Measurements from ENCODE around the gene FAM240A. TPM values are rescaled to one million over a fixed set of nuclear protein-coding genes. Genes with fewer than 3 reads are reported as not detected.

The FAM240A gene
- total RNA-seq, 1 experiment from 2014 or later, result not detected

DNA sequence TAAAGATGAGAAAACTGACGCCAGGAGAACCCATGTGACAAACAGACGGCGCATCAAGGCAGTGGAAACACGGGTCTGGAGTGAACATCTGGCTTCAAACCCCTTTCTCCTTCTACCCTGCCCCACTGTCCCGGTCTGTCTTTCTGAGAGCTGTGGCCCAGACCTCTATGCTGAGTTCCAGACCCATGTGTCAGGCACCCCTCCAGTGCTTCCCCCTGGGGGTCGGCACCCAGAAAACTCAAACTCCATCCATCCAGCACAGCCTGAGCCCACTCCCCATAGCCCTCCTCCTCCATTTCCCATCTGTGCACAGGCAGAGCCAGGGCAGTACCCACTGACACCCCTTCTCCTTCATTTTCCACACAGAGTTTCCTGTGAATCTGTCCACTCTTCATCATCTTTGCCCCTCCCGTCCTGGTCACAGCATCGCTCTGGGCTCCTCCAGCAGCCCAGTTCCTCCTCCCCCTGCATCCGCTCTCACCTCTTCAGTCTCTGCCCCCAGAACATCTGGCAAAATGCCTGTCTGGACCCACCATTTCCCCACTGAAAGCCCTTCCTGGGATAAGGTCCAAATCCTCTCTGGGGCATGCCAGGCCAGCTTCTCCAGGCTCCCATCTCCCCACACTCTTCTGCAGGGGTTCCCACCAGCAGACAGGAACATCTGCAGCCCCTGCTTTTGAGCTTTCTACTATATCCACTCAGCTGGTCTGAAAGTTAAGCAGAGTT, 2.9 kb downstream of the FAM240A start:
- DNase-seq (ENCODE audit: low spot score), result no peak
- Histone ChIP-seq H3K4me3 (ENCODE audit: low read depth, low read length, poor library complexity, severe bottlenecking) (no peak overlapping the region), H3K36me3 (ENCODE audit: insufficient read depth, low read length, poor library complexity, severe bottlenecking) (no peaks in the 10 kb centered on the region), H3K27ac (ENCODE audit: low read depth, low read length, poor library complexity, severe bottlenecking) (no peak overlapping the region), H3K4me1 (ENCODE audit: insufficient read depth, low read length, poor library complexity, severe bottlenecking) (no peaks in the 10 kb centered on the region), H3K27me3 (replicated peaks; ENCODE audit: insufficient read depth, low read depth, low read length, poor library complexity) (no peaks in the 10 kb centered on the region), H3K9me3 (ENCODE audit: low read depth, low read length, poor library complexity, severe bottlenecking) (no peaks in the 10 kb centered on the region)
- POLR2A ChIA-PET (ENCODE audit: low non-redundant PET), result no interaction called here
- BruUV-seq (replicated peaks), result no TSS peak
- CTCF ChIA-PET, result no interaction called here
- TF ChIP-seq EZH2 (IDR thresholded peaks at IDR 0.05; ENCODE audit: borderline replicate concordance, low read depth, low read length, poor library complexity, severe bottlenecking) (no peak), CTCF (conservative IDR thresholded peaks at IDR 0.05; ENCODE audit: low read depth, low read length) (no peak)
- intact Hi-C loops (cut with micrococcal nuclease; ENCODE audit: unreplicated experiment), result no loop called here

DNA sequence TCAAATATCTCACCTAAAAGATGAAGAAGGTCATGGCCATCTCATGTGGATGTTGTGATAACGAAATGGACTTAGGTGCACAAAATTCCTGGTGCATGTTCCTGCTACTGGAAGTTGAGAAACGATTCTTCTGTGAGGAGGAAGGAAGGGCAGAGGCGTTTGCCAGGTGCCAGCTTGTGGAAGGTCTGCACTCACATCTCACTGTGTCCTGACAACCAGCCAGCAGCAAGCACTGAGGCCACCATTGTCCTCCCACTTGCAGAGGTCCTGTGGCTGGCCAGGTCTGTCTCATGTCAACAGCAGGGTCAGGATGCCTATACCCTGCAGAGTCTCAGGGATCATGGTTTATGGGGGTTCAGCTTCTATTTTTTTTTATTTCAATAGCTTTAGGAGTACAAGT, 3.7 kb downstream of the FAM240A start:
- ChIA-PET POLR2A (ENCODE audit: low non-redundant PET) (no interaction called here), CTCF (no interaction called here)
- TF ChIP-seq EZH2 (IDR thresholded peaks at IDR 0.05; ENCODE audit: borderline replicate concordance, low read depth, low read length, poor library complexity, severe bottlenecking) (no peak), CTCF (conservative IDR thresholded peaks at IDR 0.05; ENCODE audit: low read depth, low read length) (no peak)
- intact Hi-C loops (cut with micrococcal nuclease; ENCODE audit: unreplicated experiment), result no loop called here
- Histone ChIP-seq H3K27ac (ENCODE audit: low read depth, low read length, poor library complexity, severe bottlenecking) (no peak overlapping the region), H3K27me3 (replicated peaks; ENCODE audit: insufficient read depth, low read depth, low read length, poor library complexity) (no peaks in the 10 kb centered on the region), H3K36me3 (ENCODE audit: insufficient read depth, low read length, poor library complexity, severe bottlenecking) (no peaks in the 10 kb centered on the region), H3K9me3 (ENCODE audit: low read depth, low read length, poor library complexity, severe bottlenecking) (no peaks in the 10 kb centered on the region), H3K4me3 (ENCODE audit: low read depth, low read length, poor library complexity, severe bottlenecking) (no peak overlapping the region), H3K4me1 (ENCODE audit: insufficient read depth, low read length, poor library complexity, severe bottlenecking) (no peaks in the 10 kb centered on the region)
- no peak for DNase-seq (ENCODE audit: low spot score)
- no TSS peak for BruUV-seq (replicated peaks)

DNA sequence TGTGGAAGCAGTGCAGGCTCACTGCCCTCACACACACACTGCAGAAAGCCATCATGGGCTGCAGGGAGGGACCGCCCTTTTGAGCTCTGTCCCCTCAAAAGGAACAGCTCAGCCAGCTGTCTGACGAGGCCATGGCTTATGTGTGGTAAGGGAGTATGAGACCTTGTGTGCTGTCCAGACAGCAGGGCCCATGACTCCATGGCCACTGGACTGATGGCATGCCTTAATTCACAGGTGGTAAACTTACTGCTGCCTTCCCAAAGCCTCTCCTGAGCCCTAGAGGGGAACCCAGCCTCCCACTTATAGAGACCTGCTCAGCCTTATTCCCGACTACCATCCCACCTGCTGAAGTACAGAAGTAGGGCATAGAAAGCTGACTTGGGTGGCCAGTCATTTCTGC, 5.6 kb downstream of the FAM240A start:
- H3K27ac ChIP-seq (ENCODE audit: low read depth, low read length, poor library complexity, severe bottlenecking), result no peak overlapping the region
- H3K4me1 ChIP-seq (ENCODE audit: insufficient read depth, low read length, poor library complexity, severe bottlenecking), result no peaks in the 10 kb centered on the region
- no peaks in the 10 kb centered on the region for H3K9me3 ChIP-seq (ENCODE audit: low read depth, low read length, poor library complexity, severe bottlenecking)
- no peak for DNase-seq (ENCODE audit: low spot score)
- H3K27me3 ChIP-seq (replicated peaks; ENCODE audit: insufficient read depth, low read depth, low read length, poor library complexity), result no peaks in the 10 kb centered on the region
- POLR2A ChIA-PET (ENCODE audit: low non-redundant PET), result no interaction called here
- no peaks in the 10 kb centered on the region for H3K36me3 ChIP-seq (ENCODE audit: insufficient read depth, low read length, poor library complexity, severe bottlenecking)
- CTCF ChIA-PET, result no interaction called here
- no TSS peak for BruUV-seq (replicated peaks)
- intact Hi-C loops (cut with micrococcal nuclease; ENCODE audit: unreplicated experiment), result no loop called here
- TF ChIP-seq CTCF (conservative IDR thresholded peaks at IDR 0.05; ENCODE audit: low read depth, low read length) (no peak), EZH2 (IDR thresholded peaks at IDR 0.05; ENCODE audit: borderline replicate concordance, low read depth, low read length, poor library complexity, severe bottlenecking) (no peak)
- H3K4me3 ChIP-seq (ENCODE audit: low read depth, low read length, poor library complexity, severe bottlenecking), result no peak overlapping the region

Data from A673 (cell line).